MV-4-11 (cell line): ENCODE data around the gene BRD3OS.

Experiments used
- DNase-seq: peaks from one replicate; lab custom pipeline; 2025; lab: John Stamatoyannopoulos, UW

The BRD3OS gene

GRCh38 chr9:134034215-134035040 is 9.1 kb downstream of the BRD3OS start:
- DNase-seq = no peak

DNA sequence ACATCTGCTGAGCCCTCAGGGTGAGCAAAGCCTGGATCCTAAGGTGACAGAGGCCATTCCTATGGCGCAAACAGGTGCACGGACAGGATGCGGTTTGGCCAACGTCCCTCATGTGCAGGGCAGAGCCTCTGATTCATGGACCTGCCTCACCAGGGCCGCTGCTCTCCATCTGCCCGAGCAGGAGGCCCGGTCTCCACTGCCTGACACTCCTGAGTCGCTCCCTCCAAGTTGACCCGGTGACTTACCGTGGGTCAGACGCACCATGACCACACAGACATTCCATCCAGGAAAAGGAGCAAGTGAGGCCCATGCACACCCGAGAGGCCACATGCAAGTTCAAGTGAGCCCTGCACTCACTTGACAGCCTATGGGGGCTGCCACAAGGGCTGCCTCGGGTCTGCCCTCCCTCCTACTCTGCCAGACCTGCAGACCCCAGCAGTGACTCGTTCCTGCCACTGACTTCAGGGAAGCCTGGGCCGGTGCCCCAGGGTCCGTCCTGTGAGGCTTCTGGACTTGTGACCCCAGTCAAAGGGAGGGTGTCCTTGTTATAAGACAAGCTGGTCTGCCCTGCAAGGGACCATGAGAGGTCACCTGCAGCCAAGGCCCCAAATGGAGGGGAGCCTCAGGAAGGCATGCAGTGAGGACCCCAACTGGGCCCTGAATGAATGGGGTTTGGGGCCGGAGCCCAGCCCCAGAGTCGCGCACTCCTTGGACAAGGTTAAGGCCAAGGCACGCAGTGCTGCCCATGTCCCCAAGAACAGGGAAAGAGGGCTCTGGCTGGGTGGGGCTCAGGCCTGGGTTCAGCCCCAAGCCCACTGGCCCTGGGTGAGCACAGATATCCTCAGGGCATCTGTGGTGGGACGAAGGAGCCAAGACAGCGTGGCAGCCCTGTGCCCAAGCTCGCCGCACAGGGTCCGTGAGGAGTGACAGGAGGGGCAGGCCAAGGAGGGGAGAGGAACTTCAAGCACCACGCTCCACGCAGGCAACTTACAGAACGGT is 10.1 kb downstream of the BRD3OS start:
- DNase-seq = no peak

DNA sequence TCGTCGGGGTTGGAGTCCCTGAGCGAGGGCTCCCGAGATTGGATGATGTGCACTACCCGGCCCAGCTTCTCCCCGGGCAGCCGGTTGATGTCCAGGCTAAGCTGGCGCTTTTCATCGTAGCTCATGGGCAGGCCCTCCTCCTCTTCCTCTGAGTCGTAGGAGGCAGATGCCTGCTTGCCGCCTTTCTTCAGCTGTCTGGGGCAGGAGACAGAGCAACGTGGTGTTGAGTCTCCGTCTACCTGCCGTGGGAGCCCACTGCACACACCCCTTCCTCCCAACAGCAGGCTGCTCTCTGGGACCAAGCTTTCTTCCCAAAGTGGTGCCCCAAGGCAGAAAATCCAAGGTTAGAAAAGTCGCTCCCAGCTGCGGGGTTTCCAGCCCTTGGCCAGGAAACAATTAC is 10.8 kb downstream of the BRD3OS start:
- DNase-seq = no peak

DNA sequence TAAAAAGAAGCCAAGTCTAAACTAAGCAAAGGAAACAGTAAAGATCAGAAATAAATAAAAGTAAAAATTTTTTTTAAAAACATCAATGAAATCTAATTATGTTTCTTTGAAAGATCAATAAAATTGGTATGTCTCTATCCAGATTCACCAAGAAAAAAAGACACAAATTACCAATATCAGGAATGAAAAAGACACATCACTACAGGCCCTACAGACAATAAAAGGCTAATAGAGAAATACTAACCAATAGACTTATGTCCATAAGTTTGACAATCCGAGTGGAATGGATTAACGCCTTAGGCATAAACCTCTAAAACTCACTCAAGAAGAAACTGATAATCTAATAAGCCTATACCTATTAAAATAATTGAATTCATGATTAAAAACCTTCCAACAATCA is 12.4 kb downstream of the BRD3OS start:
- DNase-seq = no peak

DNA sequence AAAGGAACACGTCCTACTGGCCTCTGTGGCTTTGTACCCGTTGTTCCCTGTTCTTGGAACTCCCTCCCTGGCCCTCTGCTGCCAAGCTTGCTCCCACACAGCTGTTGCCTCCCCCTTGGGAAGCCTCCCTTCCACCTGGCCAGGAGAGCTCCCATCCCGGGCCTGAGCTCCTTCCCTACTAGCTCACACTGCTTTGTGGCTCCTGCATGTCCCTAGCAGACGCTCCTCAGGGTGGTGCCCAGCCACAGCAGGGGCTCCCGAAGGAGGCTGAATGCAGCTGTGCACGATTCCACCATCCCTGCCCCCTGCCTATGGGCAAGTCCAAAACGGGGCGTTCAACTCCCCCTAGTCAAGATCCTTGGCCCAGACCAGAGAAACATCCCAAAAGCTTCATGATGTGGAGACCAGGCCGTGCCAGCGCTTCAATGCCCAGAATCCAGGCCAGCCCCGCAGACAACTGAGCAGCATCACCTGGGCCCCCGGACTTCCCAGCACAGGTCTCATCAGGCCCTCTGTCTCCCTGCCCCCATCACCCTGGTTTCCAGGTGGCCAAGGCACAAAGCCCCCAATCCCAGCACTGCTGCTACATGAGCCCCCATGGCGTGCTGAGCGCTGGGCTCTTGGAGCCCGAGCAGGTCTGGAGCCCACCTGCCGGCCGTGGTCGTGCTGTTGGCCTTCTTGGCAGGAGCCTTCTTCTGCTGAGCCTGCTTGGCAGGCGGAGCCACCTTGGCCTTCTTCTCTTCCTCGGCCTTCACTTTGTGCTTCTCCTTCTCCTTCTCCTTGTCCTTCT is 14.3 kb downstream of the BRD3OS start:
- no peak for DNase-seq

- DNase-seq = no peak
Measured at GRCh38 chr9:134040176-134040565, 14.9 kb downstream of the BRD3OS start.

- no peak for DNase-seq
Measured at GRCh38 chr9:134040781-134041648, 15.7 kb downstream of the BRD3OS start.

DNA sequence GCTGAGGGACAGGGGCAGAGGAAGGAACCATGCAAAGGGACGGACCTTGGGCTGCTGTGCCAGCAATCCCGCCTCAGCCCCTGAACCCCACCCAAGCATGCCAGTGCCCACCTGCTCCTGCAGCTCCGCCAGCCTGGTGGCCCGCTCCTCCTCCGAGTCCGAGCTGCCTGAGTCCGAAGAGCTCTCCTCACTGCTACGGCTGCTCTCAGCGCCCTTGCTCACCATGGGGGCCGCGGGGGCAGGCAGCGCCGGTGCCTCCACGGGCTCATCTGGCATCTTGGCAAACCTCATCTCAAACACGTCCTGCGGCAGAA is 16.3 kb downstream of the BRD3OS start:
- no peak for DNase-seq

- DNase-seq = no peak
Measured at GRCh38 chr9:134043531-134043988, 18.3 kb downstream of the BRD3OS start.

GRCh38 chr9:134044944-134045343 is 19.7 kb downstream of the BRD3OS start:
- DNase-seq = no peak

- no peak for DNase-seq
Measured at GRCh38 chr9:134045841-134046544, 20.7 kb downstream of the BRD3OS start.

- no peak for DNase-seq
Measured at GRCh38 chr9:134046894-134047681, 21.8 kb downstream of the BRD3OS start.

DNA sequence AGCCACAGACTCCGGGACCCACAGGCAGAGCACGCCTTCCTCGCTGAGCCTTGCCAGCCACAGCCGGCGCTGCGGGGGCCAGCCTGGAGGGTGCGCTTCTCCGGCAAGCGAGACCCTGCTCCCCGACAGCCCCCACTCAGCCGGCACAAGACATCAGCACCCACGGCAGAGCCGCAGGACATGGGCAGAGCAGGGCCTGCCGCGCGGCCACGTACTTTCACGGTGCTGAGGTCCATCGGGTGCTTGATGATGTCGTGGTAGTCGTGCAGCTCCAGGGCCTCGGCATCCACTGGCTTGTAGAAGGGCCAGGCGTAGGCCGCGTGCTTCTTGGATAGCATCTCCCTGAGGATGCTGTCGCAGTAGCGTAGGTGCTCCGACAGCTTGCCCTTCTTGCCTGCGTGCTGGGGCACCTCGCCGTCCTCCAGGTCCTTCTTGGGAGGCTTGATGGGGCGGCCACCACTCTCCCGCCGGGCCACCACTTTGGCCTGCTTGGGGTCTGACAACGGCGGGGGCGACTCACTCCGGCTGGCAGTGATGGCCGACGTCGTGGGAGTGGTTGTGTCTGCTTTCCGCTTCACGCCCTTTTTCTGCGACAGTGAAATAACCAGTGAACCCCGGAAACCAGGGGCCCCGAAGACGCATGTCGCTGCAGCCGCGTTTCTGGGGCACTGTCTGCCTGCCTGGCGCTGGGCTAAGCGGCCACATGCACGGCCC is 22.7 kb downstream of the BRD3OS start:
- no peak for DNase-seq

- no peak for DNase-seq
Measured at GRCh38 chr9:134048582-134048968, 23.3 kb downstream of the BRD3OS start.

GRCh38 chr9:134049236-134049635 is 24.0 kb downstream of the BRD3OS start:
- DNase-seq = no peak

- no peak for DNase-seq
Measured at GRCh38 chr9:134049772-134050588, 24.7 kb downstream of the BRD3OS start.

- no peak for DNase-seq
Measured at GRCh38 chr9:134050726-134051125, 25.4 kb downstream of the BRD3OS start.

DNA sequence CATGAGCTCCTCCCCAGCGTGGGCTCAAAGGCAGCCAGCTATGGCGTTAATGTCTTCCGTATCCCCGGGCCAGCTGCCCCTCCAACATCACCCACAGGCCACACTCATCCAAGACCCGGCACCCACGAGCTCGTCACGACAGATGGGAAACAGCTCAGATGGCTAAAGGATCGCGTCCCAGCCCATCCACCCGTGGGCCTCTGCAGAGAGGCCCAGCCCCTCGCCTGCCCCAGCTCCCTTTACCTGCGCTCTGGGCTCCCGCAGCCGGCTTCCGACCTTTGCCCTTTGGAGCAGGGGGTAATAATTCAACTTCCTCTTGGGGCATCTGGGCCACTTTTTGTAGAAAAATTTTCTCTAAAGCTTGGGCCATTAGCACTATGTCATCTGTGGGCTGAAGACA is 26.0 kb downstream of the BRD3OS start:
- no peak for DNase-seq
